ENCODE results near the gene CHST2.

DNA sequence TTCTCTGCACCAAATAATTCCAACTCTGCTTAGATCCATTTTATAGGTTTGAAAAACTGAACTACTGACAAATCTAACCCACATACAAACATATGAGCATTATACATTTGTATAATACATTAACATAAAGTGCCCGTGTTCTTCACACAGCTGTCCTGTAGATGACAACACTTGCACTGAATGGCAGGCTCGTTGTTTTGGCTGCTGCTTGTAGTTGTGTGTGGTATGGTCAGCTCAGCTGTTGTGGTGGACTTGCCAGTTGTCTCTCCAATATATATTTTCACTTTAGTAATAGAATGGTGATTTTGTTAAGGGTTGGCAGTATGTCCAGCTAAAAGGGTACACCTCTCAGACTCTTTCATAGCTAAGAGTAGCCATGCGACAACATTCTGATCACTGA, 30.5 kb downstream of the CHST2 start:
- TF ChIP-seq, protein P1, sequence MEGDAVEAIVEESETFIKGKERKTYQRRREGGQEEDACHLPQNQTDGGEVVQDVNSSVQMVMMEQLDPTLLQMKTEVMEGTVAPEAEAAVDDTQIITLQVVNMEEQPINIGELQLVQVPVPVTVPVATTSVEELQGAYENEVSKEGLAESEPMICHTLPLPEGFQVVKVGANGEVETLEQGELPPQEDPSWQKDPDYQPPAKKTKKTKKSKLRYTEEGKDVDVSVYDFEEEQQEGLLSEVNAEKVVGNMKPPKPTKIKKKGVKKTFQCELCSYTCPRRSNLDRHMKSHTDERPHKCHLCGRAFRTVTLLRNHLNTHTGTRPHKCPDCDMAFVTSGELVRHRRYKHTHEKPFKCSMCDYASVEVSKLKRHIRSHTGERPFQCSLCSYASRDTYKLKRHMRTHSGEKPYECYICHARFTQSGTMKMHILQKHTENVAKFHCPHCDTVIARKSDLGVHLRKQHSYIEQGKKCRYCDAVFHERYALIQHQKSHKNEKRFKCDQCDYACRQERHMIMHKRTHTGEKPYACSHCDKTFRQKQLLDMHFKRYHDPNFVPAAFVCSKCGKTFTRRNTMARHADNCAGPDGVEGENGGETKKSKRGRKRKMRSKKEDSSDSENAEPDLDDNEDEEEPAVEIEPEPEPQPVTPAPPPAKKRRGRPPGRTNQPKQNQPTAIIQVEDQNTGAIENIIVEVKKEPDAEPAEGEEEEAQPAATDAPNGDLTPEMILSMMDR (IDR thresholded peaks at IDR 0.05): no peak
- TF ChIP-seq EZH2 (IDR thresholded peaks at IDR 0.05): no peak
- no peak for TF ChIP-seq EZH2phosphoT487 (IDR thresholded peaks at IDR 0.05)
